Middle frontal gyrus (tissue), 1 donor: ENCODE measurements around the gene MRPL2.
"Not testable (repeated sequence)": the region's sequence is repeated elsewhere in the genome, so short reads cannot be mapped to it uniquely, and the experiment has no call there.

Source experiments
- DNase-seq: peaks from one replicate; pipeline ENCODE4 v3.0.0-alpha.2; 2015; ENCODE audit warnings: low spot score; ENCODE audit errors: extremely low spot score

The MRPL2 gene

GRCh38 chr6:43053545-43054205 lies 5.6 kb downstream of the MRPL2 start, which contains the start of gene CUL7:
Gene CUL7 (minus strand): TSS chr6:43053851. CDS start chr6:43052788, 1,063 bp downstream.
- DNase-seq: peak; percentile 81

GRCh38 chr6:43052842-43053544 lies 6.2 kb downstream of the MRPL2 start:
- DNase-seq: no peak

- DNase-seq: no peak
These were observed 6.9 kb downstream of the MRPL2 start for GRCh38 chr6:43052225-43052841.

- DNase-seq: no peak
These were observed 8.3 kb downstream of the MRPL2 start for GRCh38 chr6:43050981-43051380.

GRCh38 chr6:43047998-43048397 lies 11.2 kb downstream of the MRPL2 start:
- DNase-seq: no peak

GRCh38 chr6:43045371-43045930 lies 13.8 kb downstream of the MRPL2 start:
- DNase-seq: no peak

GRCh38 chr6:43043310-43043709 lies 15.9 kb downstream of the MRPL2 start:
- DNase-seq: no peak

GRCh38 chr6:43041475-43041874 lies 17.8 kb downstream of the MRPL2 start:
- not testable (repeated sequence) for DNase-seq

- DNase-seq: no peak
These were observed 18.5 kb downstream of the MRPL2 start for GRCh38 chr6:43040542-43041257.

GRCh38 chr6:43038727-43039126 lies 20.5 kb downstream of the MRPL2 start:
- no peak for DNase-seq

GRCh38 chr6:43037706-43038105 lies 21.5 kb downstream of the MRPL2 start:
- no peak for DNase-seq

GRCh38 chr6:43037197-43037596 lies 22.0 kb downstream of the MRPL2 start:
- DNase-seq: no peak

GRCh38 chr6:43036712-43037111 lies 22.5 kb downstream of the MRPL2 start:
- DNase-seq: no peak

GRCh38 chr6:43035495-43036194 lies 23.6 kb downstream of the MRPL2 start:
- DNase-seq: no peak

- DNase-seq: no peak
These were observed 25.1 kb downstream of the MRPL2 start for GRCh38 chr6:43034190-43034525.

GRCh38 chr6:43033496-43034189 lies 25.6 kb downstream of the MRPL2 start:
- no peak for DNase-seq

GRCh38 chr6:43032326-43032725 lies 26.9 kb downstream of the MRPL2 start:
- no peak for DNase-seq

GRCh38 chr6:43029120-43029519 lies 30.1 kb downstream of the MRPL2 start:
- DNase-seq: no peak

GRCh38 chr6:43026365-43026764 lies 32.9 kb downstream of the MRPL2 start:
- no peak for DNase-seq

GRCh38 chr6:43024436-43024835 lies 34.8 kb downstream of the MRPL2 start:
- no peak for DNase-seq
